Mucosa of rectum (tissue), 2 donors: ENCODE measurements around the gene DENND5A.

Source experiments
- H3K27ac ChIP-seq, 2 donors: one replicate each; pipeline ENCODE4 v1.7.0; 2013; ENCODE audit warnings: inconsistent platforms in 2 of 2, low read depth in 2 of 2, low read length in 2 of 2
- H3K27me3 ChIP-seq, 2 donors: one replicate each; pipeline ENCODE4 v1.7.0; 2013; ENCODE audit warnings: low read length in 2 of 2; ENCODE audit not compliant: control insufficient read depth in 2 of 2, insufficient read depth in 2 of 2
- H3K36me3 ChIP-seq, 2 donors: one replicate each; pipeline ENCODE4 v1.7.0; 2013; ENCODE audit warnings: low read length in 2 of 2; ENCODE audit not compliant: control insufficient read depth in 2 of 2, insufficient read depth in 2 of 2
- H3K4me1 ChIP-seq, 2 donors: one replicate each; pipeline ENCODE4 v1.7.0; 2013; ENCODE audit warnings: low read length in 2 of 2, mild to moderate bottlenecking in 1 of 2; ENCODE audit not compliant: control insufficient read depth in 2 of 2, insufficient read depth in 2 of 2
- H3K4me3 ChIP-seq, 2 donors: one replicate each; pipeline ENCODE4 v1.7.0; 2013; ENCODE audit warnings: low read length in 2 of 2
- H3K9ac ChIP-seq, 2 donors: one replicate each; pipeline ENCODE4 v1.7.0; 2013; ENCODE audit warnings: low read length in 2 of 2, low read depth in 1 of 2, mild to moderate bottlenecking in 1 of 2
- H3K9me3 ChIP-seq, 2 donors: one replicate each; pipeline ENCODE4 v1.7.0; 2013; ENCODE audit warnings: low read length in 2 of 2; ENCODE audit not compliant: control insufficient read depth in 2 of 2
- donor health status: healthy.
- donor health status: Normal muscosa, but diverticular disease.

DENND5A gene

DNA sequence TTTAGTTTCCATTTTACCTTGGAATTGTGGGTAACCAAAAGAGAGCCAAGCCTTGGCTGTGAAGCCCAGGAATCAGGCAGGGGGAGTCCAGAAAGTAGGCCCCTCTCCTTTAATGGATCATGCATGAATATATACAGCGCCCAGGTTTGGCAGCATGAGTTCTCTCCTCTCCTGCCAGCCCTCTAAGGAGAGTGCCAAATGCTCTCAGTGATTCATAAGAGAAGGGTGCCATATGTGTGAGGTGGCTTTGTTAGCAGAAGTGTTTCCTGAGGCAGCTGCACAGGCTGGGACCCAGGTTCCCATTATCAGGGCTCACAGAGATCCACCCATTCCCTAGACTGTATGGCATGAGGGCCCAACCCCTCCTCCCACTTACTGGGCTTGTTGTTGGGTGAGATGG, 121.4 kb downstream of the DENND5A start:
- H3K4me1 ChIP-seq, result no peaks in the 10 kb centered on the region
- no peak overlapping the region for H3K27ac ChIP-seq
- H3K27me3 ChIP-seq, result no peaks in the 10 kb centered on the region
- no peaks in the 10 kb centered on the region for H3K9me3 ChIP-seq
- H3K4me3 ChIP-seq, result no peak overlapping the region
- H3K36me3 ChIP-seq, result peaks cover 9 to 17% of the 10 kb centered on the region in 2 donors
- no peak overlapping the region for H3K9ac ChIP-seq

DNA sequence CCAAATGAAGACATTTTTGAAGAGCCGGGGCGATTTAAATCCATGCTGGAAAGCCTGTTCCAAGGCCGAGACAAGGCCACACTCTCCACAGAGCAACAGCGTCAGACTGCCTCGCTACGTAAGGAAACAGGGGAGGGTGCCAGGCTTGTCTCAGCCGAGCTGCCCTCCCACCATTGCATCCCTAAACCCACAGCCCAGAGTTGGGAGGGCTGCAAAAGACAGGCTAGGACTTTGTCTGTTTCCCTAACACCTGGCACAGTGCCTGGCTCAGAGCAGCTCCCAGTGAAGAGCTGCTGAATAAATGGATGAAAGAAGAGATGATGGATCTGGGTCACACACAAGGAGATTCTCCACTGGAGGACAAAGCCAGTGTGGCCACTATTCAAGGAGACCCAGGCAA, 122.4 kb downstream of the DENND5A start:
- no peak overlapping the region for H3K4me3 ChIP-seq
- no peaks in the 10 kb centered on the region for H3K9me3 ChIP-seq
- no peaks in the 10 kb centered on the region for H3K4me1 ChIP-seq
- no peak overlapping the region for H3K27ac ChIP-seq
- H3K27me3 ChIP-seq, result no peaks in the 10 kb centered on the region
- H3K36me3 ChIP-seq, result peaks cover 9 to 16% of the 10 kb centered on the region in 2 donors
- H3K9ac ChIP-seq, result no peak overlapping the region

DNA sequence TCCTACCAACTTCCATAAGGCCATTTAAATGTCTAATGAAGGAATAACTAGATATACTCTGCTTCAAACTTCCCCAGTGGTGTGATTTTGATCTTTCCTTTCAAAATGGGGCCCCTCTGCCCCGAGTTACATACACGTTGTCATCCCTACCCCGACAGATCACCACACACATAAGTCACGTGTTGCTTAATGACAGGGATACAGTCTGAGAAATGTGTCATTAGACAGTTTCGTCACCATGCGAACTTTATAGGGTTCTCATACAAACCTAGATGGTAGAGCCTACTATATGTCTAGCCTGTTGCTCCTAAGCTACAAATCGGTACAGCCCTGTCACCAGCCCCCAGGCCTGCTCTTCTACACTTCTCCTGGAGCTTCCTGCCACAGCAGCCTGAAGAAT, 124.0 kb downstream of the DENND5A start:
- Histone ChIP-seq H3K4me1 (peaks cover 4% of the 10 kb centered on the region in 2 donors), H3K4me3 (no peak overlapping the region), H3K27me3 (no peaks in the 10 kb centered on the region), H3K27ac (no peak overlapping the region), H3K36me3 (peaks cover 5 to 12% of the 10 kb centered on the region in 2 donors), H3K9ac (no peak overlapping the region), H3K9me3 (no peaks in the 10 kb centered on the region)

DNA sequence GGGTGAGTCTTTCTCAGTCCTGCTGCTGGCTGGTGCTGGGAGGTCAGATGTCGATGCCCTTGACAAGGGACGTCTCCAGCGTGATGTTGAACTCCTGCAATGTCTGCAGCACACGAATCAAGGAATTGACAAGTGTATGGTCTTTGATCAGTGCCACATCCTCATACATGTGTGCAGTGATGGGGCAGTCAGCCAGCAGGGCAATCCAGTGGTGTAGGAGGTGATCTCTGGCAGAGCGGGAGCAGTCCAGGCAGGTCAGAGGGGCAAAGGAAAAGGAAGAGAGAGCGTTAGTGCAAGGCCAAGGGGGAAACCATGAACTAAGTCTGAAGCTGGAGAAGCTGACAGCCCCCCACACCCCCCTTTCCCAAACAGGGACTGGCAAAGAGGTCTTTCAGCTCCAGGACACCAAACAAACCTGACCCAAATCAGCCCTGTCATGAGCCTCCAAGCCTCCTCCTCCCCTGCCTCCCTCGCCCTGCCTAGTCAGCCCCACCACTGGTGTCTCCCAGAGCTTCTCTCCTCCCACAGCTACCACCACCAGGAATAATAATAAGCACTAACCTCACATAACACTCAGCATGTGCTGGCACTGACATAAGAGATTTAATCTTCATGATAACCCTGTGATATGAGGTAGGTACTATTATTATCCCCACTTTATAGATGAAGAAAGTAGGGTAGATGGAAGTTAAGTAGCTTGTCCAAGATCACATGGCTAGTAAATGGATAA, 125.4 kb downstream of the DENND5A start:
- Histone ChIP-seq H3K4me3 (no peak overlapping the region), H3K27ac (no peak overlapping the region), H3K27me3 (no peaks in the 10 kb centered on the region), H3K36me3 (peaks cover 5 to 9% of the 10 kb centered on the region in 2 donors), H3K9me3 (no peaks in the 10 kb centered on the region), H3K4me1 (peaks cover 4% of the 10 kb centered on the region in 2 donors), H3K9ac (no peak overlapping the region)

DNA sequence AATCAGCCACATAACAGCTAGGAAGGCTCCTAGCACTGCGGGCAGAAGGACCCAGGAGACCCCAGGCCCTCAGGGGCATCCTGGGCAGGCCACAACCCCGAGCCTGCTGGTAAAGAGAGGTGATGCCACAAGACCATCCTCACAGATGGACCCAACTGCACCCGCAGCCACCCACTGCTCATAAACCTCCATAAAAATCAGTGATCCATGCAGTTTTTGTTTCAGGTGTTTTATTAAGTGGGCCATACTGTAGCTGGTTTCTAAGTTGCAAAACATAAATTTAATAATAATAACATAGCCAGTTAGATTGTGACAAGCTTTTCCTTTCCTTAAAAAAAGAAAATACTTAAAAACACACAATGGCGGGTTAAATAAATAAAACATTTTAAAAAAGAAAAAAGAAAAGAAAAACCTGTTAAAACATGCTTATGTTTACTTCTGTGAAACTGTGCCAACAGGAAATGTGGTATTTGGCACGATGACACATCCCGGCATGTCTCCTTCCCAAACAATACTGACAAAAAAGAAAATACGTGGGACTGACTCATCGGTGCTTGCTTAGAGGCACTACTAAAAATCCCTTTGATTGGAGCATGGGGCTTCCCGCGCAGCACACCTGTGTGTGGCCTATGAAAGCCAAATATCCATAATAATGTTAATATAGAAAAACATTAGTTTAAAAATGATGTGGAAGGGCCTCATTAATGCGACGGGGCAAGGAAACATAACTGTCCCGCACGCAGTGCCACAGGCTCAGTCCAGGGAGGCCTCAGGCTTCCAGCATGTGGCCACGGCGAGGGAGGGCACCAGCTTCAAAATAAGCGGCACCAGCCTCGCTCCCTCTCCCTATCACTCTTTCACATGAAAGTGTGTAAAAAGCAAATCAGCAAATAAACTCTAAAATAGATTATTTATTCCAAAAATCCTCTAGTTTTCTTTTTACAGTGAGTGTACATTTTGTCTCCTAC, 126.3 kb downstream of the DENND5A start:
- Histone ChIP-seq H3K4me3 (no peak overlapping the region), H3K27ac (no peak overlapping the region), H3K4me1 (peaks cover 4% of the 10 kb centered on the region in 2 donors), H3K27me3 (no peaks in the 10 kb centered on the region), H3K36me3 (peaks cover 5 to 8% of the 10 kb centered on the region in 2 donors), H3K9ac (no peak overlapping the region), H3K9me3 (no peaks in the 10 kb centered on the region)

DNA sequence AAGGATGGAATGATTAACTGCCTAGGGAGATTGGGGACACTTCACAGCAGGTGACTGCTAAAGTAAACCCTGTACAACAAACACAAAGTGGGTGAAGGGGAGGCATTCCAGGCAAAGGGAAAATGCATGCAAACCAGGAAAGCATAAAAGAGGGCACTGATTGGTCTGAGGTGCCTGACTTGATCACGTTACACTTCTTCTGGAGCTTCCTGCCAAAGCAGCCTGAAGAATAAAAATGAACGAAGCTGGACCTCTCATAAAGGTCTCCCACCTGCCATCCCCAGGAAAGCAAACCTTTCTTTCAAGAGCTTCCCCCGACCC, 127.1 kb downstream of the DENND5A start:
- Histone ChIP-seq H3K4me3 (no peak overlapping the region), H3K36me3 (peaks cover 5% of the 10 kb centered on the region in 2 donors), H3K9me3 (no peaks in the 10 kb centered on the region), H3K9ac (no peak overlapping the region), H3K27me3 (no peaks in the 10 kb centered on the region), H3K27ac (no peak overlapping the region), H3K4me1 (peaks cover 4% of the 10 kb centered on the region in 2 donors)

DNA sequence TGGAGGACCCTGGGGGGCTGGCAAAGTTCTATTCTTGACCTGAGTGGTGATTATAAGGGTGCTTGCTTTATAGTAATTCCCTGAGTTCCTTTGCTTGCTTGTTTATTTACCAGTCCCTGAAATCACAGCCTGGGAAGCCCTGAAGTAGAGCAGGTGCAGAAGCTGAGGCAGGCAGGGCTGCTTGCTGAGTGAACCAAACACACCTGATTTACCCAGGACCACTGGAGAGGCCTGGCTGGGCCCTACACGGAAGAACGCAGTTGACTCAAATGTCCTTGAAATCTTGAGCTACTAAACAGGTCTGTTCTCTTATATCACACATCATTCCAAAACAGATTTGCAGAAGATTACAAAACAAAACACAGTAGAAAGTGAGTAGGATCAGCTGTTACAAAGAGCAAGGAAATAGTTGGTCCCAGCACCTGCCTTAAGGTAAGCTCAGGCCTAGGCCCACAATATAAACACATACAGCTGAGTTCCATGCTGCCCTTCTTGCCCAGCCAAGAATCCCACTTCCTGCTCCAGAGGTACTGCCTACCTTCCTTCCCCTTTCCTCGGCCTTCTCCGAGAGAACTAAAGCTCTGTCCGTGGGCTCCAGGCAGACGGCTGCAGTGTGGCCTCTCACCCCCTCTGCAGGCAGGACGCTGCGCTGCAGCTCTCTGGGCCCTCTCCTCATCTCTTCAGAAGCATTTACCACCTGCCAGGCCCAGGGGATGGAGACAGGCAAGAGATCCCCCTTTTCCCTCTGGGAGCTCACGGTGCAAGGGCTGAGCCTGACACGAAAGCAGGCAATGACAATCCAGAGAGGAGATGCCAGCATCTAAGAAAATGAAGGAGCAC, 127.6 kb downstream of the DENND5A start:
- Histone ChIP-seq H3K4me1 (peaks cover 4% of the 10 kb centered on the region in 2 donors), H3K27me3 (no peaks in the 10 kb centered on the region), H3K36me3 (peaks cover 0 to 5% of the 10 kb centered on the region in 2 donors), H3K4me3 (no peak overlapping the region), H3K9me3 (no peaks in the 10 kb centered on the region), H3K27ac (no peak overlapping the region), H3K9ac (no peak overlapping the region)

DNA sequence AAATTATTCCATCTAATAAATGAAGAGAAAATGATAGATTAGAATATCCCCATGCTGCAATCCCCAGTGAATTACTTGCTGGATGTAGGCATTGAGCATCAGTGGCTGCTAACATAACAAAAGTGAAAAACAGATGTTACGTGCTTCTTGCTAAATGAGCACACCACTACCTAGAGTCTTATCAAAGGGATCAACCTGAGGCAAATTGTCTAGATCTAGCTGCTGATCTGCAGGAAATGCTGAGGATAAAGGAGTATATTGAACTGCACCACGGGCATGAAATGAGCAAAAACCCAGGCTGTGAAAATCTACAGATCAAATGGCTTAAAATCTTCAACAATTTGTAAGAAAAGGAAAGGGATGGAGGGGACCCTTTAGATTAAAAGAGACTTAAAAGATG, 128.4 kb downstream of the DENND5A start:
- H3K9me3 ChIP-seq, result no peaks in the 10 kb centered on the region
- H3K36me3 ChIP-seq, result peaks cover 0 to 2% of the 10 kb centered on the region in 2 donors
- H3K27ac ChIP-seq, result no peak overlapping the region
- H3K4me3 ChIP-seq, result no peak overlapping the region
- H3K4me1 ChIP-seq, result peaks cover 4% of the 10 kb centered on the region in 2 donors
- no peak overlapping the region for H3K9ac ChIP-seq
- no peaks in the 10 kb centered on the region for H3K27me3 ChIP-seq

DNA sequence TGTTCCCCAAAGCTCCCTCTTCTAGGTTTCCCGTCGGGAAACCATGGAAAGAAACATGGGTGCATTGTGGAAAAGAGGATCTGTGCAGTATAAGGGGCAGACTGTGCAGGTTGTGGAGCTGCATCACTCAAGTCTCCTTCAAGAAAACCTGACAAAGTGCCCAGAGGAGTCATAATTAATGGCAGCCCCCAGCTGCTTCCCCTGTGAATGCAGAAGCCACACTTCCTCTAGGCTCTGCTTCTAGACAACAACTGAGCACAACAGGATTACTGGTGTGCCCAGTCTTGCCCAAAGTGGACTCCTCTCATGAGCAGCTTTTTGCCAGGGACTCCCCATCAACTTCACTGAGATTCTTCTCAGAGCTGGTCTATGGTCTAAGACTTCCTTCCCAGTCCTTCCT, 131.2 kb downstream of the DENND5A start:
- Histone ChIP-seq H3K9me3 (no peaks in the 10 kb centered on the region), H3K9ac (no peak overlapping the region), H3K4me1 (peaks cover 4% of the 10 kb centered on the region in 2 donors), H3K36me3 (no peaks in the 10 kb centered on the region), H3K27ac (no peak overlapping the region), H3K27me3 (no peaks in the 10 kb centered on the region), H3K4me3 (no peak overlapping the region)
